ENCODE measurements around the gene GGNBP2. TPM values are rescaled to one million over a fixed set of nuclear protein-coding genes. Genes with fewer than 3 reads are reported as not detected.

GGNBP2 gene
- total RNA-seq, 4 donors from 2014 or later = 24.6 to 93.0 (median 51.9) TPM

DNA sequence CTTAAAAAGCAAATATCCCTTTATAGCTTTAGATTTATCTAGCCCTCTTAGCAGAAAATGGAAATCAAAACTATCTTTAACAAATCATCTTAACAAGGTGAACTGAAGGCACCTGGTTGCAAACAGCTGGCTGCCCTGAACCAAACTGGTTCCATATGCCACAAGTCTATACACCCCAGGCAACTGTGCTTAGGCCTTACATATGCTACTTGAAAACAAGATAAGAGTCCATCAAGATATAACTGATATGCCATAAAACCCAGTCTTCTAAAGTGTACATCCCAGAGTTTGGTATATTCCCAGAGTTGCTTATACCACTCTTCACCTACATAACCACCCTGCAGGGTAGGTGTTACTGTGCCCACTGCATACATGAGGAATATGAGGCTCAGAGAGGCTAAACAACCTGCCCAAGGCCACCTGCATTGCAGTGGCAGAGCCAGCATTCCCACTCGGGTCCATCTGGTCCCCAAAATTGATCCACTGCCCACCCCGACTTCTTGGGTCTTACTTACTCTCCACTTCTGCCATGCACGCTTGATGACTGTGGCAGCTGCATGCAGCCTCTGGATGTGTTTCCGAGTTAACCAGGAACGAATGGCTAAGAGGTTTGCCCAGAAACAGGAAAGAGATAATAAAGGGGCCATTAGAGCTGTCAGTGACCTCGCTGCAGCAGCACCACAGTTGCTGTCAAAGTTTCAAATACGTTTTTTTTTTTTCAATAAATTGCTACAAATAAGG lies 46.0 kb upstream of the GGNBP2 start:
- H3K9me3 ChIP-seq = no peaks in the 10 kb centered on the region
- intact Hi-C loops (cut with DNase I; ENCODE audit: low total_unique reads) = no loop called here
- no peaks in the 10 kb centered on the region for H3K36me3 ChIP-seq
- DNase-seq = no peak
- no peak overlapping the region for H3K27ac ChIP-seq
- H3K4me3 ChIP-seq = no peak overlapping the region
- H3K27me3 ChIP-seq = no peaks in the 10 kb centered on the region
- H3K4me1 ChIP-seq = no peaks in the 10 kb centered on the region
- TF ChIP-seq, protein P1, sequence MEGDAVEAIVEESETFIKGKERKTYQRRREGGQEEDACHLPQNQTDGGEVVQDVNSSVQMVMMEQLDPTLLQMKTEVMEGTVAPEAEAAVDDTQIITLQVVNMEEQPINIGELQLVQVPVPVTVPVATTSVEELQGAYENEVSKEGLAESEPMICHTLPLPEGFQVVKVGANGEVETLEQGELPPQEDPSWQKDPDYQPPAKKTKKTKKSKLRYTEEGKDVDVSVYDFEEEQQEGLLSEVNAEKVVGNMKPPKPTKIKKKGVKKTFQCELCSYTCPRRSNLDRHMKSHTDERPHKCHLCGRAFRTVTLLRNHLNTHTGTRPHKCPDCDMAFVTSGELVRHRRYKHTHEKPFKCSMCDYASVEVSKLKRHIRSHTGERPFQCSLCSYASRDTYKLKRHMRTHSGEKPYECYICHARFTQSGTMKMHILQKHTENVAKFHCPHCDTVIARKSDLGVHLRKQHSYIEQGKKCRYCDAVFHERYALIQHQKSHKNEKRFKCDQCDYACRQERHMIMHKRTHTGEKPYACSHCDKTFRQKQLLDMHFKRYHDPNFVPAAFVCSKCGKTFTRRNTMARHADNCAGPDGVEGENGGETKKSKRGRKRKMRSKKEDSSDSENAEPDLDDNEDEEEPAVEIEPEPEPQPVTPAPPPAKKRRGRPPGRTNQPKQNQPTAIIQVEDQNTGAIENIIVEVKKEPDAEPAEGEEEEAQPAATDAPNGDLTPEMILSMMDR (IDR thresholded peaks at IDR 0.05) = no peak
- no peak for TF ChIP-seq POLR2A (IDR thresholded peaks at IDR 0.05)

DNA sequence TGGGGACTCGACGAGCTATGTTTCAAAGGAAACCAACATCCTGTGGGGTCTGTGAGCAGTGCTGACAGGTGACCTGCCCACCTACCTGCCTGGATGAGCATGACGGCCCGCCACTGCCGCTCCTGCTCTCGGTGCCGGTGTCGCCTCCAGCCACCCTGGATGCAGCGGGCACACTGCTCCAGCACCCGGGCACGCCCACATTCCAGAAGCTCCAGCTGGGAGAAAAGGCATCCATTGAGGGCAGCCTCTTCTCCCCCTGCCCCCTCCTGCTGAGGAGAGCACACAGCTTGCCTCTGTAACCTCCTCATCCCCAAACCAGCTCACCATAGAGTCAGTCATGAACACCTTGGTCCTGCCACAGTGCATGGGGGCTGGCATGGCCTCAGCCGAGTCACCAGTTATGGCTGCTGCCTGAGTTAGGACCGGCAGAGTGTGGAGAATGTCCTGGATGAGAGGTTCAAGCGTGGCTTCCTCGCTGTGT lies 43.9 kb upstream of the GGNBP2 start:
- no peak overlapping the region for H3K27ac ChIP-seq
- H3K27me3 ChIP-seq = no peaks in the 10 kb centered on the region
- H3K4me3 ChIP-seq = no peak overlapping the region
- TF ChIP-seq POLR2A (IDR thresholded peaks at IDR 0.05) = no peak
- TF ChIP-seq, protein P1 (IDR thresholded peaks at IDR 0.05) = no peak
- H3K9me3 ChIP-seq = no peaks in the 10 kb centered on the region
- no peak for DNase-seq
- intact Hi-C loops (cut with DNase I; ENCODE audit: low total_unique reads) = no loop called here
- H3K4me1 ChIP-seq = no peaks in the 10 kb centered on the region
- H3K36me3 ChIP-seq = no peaks in the 10 kb centered on the region

DNA sequence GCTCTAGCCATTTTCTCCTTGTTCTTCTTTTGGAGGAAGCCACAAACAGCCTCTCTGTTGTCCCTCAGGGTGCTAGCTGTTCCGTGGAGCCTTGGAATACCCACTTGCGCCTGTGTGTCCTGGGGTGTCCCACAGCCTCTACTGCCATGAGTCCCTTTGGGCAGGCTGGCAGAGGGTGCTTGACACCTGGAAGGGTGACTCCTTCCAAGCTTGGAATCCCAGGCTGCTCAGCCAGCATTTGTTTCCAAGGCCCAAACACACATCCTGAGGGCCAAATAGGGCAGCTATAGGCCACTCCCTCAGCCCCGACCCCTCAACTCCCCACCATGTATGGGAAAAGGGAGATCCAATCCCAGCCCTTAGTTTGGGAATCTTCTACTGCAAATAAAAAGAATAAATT lies 43.4 kb upstream of the GGNBP2 start:
- no peaks in the 10 kb centered on the region for H3K4me1 ChIP-seq
- no peaks in the 10 kb centered on the region for H3K27me3 ChIP-seq
- H3K4me3 ChIP-seq = no peak overlapping the region
- no peak for DNase-seq
- H3K9me3 ChIP-seq = no peaks in the 10 kb centered on the region
- intact Hi-C loops (cut with DNase I; ENCODE audit: low total_unique reads) = no loop called here
- TF ChIP-seq POLR2A (IDR thresholded peaks at IDR 0.05) = no peak
- TF ChIP-seq, protein P1 (IDR thresholded peaks at IDR 0.05) = no peak
- H3K27ac ChIP-seq = no peak overlapping the region
- H3K36me3 ChIP-seq = no peaks in the 10 kb centered on the region

DNA sequence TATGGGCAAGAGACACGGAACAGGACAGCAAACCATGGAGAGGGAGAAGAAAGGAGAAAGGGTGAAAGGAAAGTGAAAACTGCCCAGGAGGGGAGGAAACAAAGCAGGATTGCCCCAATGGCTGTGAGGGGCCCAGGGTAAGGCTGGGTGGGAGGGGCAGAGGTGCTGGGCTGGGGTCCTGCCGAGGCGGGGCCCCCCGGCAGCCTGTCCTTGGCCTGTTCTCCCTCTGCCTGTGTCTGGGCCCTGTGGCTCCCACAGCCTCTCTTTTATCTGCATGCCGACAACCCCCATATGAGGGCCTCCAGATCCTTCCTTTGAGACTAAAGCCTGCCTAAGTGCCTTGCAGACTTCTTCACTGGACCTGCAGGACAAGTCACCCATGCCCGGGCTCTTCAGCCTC lies 42.8 kb upstream of the GGNBP2 start:
- H3K36me3 ChIP-seq = no peaks in the 10 kb centered on the region
- no peaks in the 10 kb centered on the region for H3K4me1 ChIP-seq
- H3K9me3 ChIP-seq = no peaks in the 10 kb centered on the region
- TF ChIP-seq, protein P1 (IDR thresholded peaks at IDR 0.05) = no peak
- no peak for TF ChIP-seq POLR2A (IDR thresholded peaks at IDR 0.05)
- H3K27me3 ChIP-seq = no peaks in the 10 kb centered on the region
- no peak for DNase-seq
- no peak overlapping the region for H3K4me3 ChIP-seq
- intact Hi-C loops (cut with DNase I; ENCODE audit: low total_unique reads) = no loop called here
- no peak overlapping the region for H3K27ac ChIP-seq

DNA sequence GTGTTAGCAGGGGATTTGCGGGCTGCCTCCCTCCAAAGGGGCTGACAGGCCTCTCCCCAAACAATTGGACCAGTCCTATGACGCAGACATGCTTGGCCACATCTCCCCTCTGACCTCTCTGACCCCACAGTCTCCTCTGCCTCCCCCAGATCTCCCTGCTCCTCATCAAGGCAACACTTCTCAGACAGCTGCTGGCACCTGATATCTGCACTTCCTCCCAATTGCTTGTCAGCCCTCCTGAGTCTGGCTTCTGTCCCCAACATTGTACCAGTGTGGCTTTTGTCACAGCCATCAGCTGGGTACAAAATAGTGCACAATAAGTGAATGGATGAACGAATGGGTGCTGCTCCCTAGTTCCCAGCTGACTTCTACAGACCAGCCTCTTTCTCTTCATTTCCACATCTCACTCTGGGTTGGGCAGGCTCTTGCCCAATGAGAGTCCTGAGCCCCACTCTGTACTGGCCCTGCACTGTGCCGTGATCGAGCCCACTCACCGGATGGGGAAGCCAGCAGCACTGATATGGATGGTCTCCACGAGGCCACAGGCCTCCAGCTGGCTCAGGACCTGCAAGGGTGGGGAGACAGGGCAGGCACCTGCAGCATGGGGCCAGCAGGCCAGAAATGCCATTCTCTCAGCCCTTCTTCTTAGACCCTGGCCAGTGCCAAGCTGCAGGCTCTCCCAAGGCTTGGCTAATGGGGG lies 41.1 kb upstream of the GGNBP2 start:
- no peak for TF ChIP-seq POLR2A (IDR thresholded peaks at IDR 0.05)
- TF ChIP-seq, protein P1 (IDR thresholded peaks at IDR 0.05) = no peak
- H3K36me3 ChIP-seq = no peaks in the 10 kb centered on the region
- no peaks in the 10 kb centered on the region for H3K27me3 ChIP-seq
- H3K4me1 ChIP-seq = no peaks in the 10 kb centered on the region
- intact Hi-C loops (cut with DNase I; ENCODE audit: low total_unique reads) = no loop called here
- no peak for DNase-seq
- H3K4me3 ChIP-seq = no peak overlapping the region
- no peaks in the 10 kb centered on the region for H3K9me3 ChIP-seq
- no peak overlapping the region for H3K27ac ChIP-seq

Data from uterus (tissue), 4 donors.